ENCODE results near the gene MLLT3.

- no peak for TF ChIP-seq EZH2 (IDR thresholded peaks at IDR 0.05; ENCODE audit: borderline replicate concordance)
- TF ChIP-seq EZH2phosphoT487 (IDR thresholded peaks at IDR 0.05; ENCODE audit: low read depth, severe bottlenecking, unreplicated experiment) = no peak
Observed at GRCh38 chr9:20570756-20571155, 51.5 kb downstream of the MLLT3 start.
